ENCODE results near the gene TTYH2.

TTYH2 gene

DNA sequence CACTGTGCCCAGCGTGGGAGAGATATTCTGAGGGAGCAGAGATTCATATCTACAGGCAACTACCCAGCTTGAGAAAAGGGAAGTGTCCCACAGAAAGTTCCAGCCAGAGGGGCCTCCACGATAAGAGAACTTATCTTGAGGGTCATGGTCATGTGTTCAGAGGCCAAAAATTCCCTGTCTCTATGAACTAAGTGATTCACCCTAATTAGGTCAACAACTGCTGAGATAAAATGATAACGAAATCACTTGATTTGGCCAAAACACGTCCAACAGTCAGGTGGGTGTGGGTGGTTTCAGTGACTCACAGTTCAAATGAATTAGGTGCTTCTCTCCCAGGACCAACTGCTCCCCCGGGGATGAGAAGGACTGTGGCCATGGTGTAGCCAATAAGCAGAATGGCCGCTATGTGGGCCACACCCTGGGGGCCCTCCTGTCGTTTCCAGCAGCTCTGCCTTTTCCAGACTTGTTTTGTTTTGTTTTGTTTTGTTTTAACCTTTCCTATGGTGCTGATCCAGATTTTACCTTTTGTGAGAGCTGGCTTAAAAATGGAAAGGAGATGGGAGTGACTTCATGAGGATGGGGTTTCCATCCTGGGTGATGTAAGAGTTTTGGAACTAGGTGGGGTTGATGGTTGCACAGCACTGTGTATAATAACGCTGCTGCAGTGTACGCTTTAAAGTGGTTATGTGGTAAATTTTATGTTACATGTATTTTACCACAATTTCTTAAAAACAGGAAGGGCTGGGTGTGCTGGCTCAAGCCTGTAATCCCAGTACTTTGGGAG is 69.4 kb downstream of the TTYH2 start:
- DNase-seq (ENCODE audit: low read depth in 1 of 2, low spot score in 1 of 2): peak in 1 of 2 donors; percentile 15

DNA sequence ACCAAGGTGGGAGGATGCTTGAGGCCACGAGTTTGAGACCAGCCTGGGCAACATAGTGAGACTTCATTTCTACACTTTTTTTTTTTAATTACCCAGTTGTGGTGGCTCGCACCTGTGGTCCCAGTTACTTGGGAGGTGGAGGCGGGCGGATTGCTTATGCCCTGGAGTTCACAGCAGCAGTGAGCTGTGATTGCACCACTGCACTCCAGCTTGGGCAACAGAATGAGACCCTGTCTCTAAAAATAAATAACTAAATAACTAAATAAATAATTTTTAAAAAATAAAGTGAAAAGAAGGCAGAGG is 70.0 kb downstream of the TTYH2 start:
- DNase-seq (ENCODE audit: low read depth in 1 of 2, low spot score in 1 of 2): no peak

DNA sequence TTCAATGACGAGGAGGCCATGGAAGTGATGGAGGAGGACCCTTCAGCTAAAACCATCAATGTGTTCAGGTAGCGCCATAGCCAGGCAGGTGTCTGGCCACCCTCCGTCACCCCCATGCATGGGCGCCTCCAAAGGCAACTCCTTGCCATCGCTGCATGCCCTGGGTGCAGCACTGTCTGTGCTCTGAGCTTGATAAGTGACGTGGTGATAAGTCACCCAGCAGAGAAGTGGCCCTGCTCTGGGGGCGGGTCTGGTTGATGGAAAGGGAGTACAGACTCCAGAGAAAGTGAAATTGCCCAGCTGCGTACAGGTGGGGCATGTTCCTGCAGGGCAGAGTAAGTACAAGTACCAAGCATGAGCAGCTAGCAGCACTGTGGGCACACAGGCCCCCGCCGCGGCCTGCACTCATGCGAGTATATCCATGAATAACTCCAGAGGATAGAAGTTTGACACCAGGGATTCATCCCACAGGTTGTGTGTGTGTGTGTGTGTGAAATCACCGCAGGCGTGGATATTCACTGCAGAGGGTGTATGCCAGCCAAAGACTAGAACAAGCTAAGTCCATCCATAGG is 73.7 kb downstream of the TTYH2 start:
- no peak for DNase-seq (ENCODE audit: low read depth in 1 of 2, low spot score in 1 of 2)

DNA sequence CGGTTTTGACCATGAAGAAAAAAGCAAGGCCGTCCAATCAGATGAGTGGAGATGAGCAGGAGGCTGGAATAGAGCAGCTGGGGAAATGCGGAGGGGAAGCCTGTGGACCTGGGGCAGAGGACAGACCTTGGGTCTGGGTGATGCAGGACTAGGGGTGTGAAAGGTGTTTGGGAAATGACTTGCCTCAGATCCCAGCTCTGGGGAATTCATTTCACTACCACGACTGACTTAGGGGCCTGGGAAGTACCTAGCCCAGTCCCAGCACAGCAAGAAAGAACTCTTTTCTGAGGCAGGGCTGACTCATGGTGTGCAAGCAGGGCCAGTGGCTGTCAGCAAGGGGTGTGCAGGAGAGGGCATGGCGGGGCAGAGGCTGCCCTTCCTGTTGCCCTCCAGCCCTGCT is 75.4 kb downstream of the TTYH2 start:
- DNase-seq (ENCODE audit: low read depth in 1 of 2, low spot score in 1 of 2): no peak

DNA sequence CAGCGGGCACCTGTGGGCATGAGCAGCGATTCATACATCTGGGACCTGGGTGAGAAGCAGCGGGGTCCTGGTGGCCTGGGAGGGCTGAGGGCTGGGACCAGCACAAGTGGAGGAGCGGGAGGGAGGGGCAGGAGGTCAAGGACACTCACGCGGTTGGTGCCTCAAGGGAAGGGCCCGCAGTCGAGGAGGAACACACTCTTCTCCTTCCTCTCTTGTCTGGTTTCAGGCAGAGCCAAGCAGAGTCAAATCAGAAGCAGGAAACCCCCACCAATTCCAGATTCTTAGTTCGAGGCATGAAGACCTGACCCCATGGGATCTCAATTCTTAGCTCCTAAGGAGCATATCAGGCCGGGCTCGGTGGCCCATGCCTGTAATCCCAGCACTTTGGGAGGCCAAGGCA is 76.3 kb downstream of the TTYH2 start:
- DNase-seq (ENCODE audit: low read depth in 1 of 2, low spot score in 1 of 2): no peak

DNA sequence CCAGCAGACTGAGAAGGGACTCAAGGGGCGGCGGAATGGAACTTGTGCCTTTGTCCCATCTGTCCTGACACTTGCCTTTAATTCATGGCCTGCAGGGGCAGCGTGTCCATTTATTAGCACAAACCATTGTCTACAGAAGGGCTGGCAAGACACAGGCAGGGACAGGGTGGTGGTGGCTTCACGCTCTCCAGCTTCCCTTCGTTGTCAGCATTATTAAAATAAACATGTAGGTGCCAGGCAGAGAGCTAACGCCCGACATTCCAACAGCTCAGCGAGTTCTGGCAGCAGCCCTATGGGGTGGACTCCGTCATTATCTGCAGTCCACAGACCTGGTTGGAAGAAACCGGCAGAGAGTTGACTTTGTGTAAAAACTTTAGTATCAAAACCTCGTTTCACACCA is 77.0 kb downstream of the TTYH2 start:
- DNase-seq (ENCODE audit: low read depth in 1 of 2, low spot score in 1 of 2): no peak

DNA sequence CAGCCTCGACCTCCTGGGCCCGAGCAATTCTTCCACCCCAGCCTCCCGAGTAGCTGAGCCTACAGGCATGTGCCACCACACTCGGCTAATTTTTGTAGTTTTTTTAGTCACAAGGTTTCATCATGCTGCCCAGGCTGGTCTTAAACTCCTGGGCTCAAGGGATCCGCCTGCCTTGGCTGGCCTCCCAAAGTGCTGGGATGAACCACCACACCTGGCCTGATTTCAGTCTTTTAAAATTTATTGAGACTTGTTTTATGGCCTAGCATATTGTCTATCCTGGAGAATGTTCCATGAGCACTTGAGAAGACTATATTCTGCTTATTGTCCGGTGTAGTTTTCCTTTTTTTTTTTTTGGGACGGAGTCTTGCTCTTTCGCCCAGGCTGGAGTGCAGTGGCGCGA is 79.1 kb downstream of the TTYH2 start:
- no peak for DNase-seq (ENCODE audit: low read depth in 1 of 2, low spot score in 1 of 2)

DNA sequence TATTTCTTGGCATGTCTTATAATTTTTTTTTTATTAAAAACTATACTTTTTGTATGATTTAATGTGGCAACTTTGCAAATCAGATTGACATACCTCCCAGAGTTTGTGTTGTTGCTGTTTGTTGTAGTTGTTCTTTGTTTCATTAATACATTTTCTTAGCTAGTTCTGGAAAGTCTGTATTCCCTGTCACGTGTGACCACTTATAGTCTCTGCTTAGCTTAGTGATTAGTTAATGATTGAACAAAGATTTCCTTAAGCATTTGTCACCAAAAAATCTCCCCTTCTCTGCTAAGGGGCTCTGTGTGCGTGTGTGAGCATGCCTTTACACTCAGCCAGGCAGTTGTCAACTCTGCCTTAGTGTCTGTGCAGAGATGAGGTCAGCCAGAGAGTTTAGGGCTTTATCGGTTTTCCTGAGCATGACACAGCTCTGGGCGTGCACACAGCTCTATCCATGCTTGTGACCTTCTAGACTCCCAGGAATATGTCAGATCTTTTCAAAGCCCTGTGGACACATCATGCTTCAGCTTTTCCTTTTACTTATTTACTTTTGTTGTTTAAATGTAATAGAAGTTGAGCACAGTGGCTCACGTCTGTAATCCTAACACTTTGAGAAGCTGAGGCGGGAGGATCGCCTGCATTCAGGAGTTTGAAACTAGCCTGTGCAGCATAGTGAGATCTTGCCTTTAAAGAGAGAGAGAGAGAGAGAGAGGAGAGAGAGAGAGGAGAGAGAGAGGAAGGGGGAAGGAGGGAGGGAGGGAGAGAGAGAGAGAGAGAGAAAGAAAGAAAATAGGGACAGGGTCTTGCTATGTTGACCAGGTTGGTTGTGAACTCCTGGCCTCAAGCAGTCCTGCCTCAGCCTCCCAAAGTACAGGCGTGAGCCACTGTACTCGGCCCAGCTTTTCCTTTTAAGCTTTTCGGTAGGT is 82.5 kb downstream of the TTYH2 start:
- no peak for DNase-seq (ENCODE audit: low read depth in 1 of 2, low spot score in 1 of 2)

DNA sequence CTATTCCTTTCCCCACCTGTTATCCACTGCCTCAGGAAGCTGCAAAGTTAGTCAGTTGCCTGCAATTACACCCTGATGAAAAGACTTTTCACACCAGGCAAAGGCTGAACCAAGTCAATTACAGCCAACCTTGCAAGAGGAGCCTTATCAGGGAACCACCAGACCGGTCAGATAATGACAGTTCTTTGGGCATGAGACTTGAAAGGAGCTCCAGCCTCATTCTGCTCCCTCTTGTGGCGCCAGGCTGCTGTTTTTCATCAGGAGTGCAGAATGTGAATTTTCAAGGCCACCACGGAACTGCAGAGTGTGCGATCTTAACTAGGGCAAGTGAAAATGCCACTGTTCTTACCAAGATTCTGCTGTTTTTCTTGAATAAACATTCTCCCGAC is 83.2 kb downstream of the TTYH2 start:
- DNase-seq (ENCODE audit: low read depth in 1 of 2, low spot score in 1 of 2): no peak

DNA sequence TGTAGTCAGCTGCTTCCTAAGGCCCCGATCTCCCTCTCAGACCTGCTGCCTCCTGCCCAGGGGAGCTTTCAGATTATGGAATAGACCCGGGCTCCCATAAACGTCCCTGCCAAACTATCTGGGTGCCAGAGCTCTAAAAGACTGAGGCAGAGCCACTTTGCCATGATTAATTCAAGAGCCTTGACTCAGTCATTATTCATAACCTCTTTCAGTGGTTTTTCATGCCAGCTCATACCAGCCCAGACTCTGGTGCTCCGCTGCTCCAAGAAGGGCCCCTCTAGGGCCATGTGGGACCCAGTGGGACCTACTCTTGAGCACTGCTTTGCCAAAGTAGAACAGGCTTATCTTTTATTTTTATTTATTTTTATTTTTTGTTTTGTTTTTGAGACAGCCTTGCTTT is 84.6 kb downstream of the TTYH2 start:
- no peak for DNase-seq (ENCODE audit: low read depth in 1 of 2, low spot score in 1 of 2)

DNA sequence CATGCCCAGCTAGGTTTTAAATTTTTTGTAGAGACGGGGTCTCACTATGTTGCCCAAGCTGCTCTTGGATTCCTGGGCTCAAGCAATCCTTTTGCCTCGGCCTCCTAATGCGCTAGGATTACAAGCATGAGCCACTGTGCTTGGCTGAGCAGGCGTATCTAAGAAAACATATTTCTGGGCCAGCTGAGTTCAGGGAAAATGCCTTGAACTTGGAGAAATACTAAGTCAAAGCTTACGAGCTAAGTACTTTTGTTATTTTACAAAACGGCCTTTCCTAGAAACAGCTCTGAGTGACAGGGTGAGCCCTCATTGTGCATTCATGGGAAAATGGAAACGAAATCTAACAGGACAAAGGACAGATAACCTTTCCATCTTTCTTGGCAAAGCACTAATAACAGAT is 85.4 kb downstream of the TTYH2 start:
- DNase-seq (ENCODE audit: low read depth in 1 of 2, low spot score in 1 of 2): no peak

DNA sequence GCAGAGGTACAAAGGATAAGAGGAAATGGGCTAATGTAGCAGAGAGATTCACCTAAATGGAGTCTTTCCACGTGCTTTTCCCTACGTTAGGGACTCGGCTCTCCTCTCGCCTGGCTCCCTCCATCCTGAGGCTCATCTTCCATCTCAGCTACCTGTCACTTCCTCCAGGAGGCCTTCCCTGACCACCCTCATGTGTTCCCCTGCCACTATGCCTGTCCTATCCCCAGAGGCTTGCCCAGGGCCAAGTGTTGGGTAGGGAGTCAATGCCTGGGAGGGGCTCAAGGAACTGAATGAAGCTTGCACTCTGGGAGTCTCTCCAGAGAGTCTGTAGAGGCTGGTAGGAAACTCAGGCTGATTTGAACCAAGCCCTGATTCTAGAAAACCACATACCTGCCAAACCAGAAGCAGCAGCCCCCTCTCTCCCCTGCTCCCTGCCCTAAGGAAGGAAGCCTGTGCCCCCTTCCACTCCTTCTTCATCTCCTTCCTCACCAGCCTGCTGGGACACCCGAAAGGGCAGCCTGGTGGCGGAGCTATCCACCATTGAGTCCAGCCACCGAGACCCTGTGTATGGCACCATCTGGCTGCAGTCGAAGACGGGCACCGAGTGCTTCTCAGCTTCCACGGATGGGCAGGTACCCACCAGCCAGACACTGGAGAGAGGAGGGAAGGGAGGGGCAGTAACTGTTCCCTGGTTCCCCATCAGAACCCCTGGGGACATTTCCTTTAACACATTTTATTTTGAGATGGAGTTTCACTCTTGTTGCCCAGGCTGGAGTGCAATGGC is 86.0 kb downstream of the TTYH2 start:
- no peak for DNase-seq (ENCODE audit: low read depth in 1 of 2, low spot score in 1 of 2)

DNA sequence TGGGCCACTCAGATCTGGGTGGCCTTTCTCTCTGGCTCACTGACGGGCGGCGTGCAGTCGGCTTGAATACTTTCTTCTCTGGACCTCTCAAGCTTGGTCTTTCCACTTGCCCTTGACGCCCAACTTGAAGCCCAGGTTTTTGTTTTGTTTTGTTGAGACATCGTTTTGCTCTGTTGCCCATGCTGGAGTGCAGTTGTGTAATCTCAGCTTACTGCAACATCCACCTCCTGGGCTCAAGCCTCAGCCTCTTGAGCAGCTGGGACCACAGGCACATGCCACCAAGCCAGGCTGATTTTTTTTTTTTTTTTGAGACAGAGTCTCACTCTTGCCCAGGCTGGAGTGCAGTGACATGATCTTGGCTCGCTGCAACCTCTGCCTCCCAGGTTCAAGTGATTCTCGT is 89.9 kb downstream of the TTYH2 start:
- no peak for DNase-seq (ENCODE audit: low read depth in 1 of 2, low spot score in 1 of 2)

DNA sequence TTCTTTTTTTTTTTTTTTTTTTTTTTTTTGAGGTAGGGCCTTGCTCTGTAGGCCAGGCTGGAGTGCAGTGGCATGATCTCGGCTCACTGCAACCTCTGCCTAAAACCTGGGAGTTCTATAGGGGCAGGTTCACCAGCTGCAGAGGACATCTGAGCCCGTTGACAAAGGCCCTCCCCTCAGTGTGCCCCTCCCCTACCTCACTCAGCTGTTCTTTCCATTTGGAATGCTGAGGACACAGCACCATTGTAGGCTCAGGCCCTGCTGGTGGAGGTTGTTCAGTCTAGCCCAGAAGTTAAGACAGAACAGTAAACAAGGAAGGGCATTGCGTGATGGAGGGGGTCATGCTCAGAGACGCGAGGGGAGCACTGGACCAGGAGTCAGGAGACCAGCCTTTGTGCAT is 90.8 kb downstream of the TTYH2 start:
- no peak for DNase-seq (ENCODE audit: low read depth in 1 of 2, low spot score in 1 of 2)

DNA sequence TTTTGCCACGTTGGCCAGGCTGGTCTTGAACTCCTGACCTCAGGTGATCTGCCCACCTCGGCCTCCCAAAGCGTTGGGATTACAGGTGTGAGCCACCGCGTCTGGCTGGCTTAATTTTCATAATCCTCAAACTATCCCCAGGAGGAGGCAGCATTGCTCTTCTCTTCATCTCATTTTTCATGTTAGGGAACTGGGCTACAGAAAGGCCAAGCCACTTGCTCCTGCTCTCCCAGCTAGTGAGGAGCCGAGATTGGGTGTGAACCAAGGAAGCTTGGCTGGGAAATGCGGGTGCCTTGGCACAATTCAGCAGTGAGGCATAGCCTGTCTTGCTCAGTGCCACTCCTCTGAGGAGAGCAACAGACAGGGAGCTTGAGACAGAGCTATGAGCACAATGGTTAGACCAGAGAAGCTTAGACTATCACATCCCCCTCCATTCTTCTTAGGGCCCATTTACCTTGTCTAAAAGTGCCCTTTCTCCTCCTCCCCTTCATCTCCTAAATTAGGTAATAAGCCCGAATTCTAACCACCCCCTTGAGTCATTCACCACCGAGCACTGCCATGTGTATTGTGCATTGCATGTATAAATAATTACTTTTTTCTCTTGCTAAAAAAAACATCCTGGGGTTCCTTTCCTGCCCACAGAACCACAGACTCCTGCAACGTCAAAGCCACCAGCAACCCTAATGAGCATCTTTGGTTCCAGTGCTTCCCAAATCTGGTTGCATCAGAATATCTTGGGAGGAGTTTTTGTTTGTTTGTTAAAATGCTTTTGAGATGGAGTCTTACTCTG is 92.7 kb downstream of the TTYH2 start:
- DNase-seq (ENCODE audit: low read depth in 1 of 2, low spot score in 1 of 2): no peak

DNA sequence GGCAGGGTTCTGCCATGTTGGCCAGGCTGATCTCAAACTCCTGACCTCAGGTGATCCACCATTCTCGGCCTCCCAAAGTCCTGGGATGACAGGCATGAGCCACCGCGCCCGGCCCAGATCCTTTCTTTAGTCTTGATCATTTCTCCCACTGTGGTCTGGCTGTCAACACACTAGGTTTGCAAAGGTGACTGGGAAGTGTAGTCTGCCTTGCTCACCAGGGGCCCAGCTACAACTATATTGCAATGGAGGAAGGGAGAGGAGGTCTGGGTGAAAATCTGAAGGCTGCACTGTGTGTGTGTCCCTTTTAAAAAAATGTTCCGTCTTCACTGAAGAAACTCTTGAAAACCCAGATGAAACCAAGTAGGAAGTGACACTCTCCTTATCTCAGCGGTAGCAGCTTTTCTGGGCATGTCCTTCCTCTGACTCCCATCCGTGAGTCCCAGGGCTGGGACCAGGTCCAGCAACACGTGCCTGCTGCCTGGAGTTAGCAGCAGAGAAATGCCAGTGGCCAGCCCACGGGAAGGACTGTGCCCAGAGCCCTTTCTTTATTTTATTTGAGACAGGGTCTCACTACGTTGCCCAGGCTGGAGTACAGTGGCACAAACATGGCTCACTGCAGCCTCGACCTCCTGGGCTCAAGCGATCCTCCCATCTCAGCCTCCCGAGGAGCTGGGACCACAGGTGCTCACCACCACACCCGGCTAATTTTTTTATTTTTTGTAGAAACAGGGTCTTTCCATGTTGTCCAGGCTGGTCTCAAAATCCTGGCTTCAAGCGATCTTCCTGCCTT is 94.8 kb downstream of the TTYH2 start:
- no peak for DNase-seq (ENCODE audit: low read depth in 1 of 2, low spot score in 1 of 2)

DNA sequence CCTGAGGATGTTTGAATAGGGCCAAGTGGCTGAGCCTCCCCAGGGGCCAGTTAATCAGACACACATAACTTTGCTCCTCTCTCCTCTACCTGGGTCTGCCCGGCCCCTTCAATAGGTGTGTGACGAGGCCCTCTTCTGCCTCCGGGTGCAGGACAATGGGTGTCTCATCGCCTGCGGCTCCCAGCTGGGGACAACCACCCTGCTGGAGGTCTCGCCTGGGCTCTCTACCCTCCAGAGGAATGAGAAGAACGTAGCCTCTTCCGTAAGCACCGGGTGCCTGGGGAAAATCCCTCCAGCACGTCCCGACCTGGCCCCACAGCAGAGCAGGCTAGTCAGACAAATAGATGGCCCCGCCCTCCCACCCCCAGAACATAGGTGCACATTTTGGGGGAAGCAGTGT is 96.5 kb downstream of the TTYH2 start:
- no peak for DNase-seq (ENCODE audit: low read depth in 1 of 2, low spot score in 1 of 2)

All from stimulated activated CD4-positive, alpha-beta T cell treated with anti-CD3 and anti-CD28 coated beads, Interleukin-15, amount 100 ng/mL, for 1 hour (primary cell).